ENCODE data around the gene FMN1. TPM values are rescaled to one million over a fixed set of nuclear protein-coding genes. Genes with fewer than 3 reads are reported as not detected.

Gene FMN1
- total RNA-seq, 4 donors from 2014 or later = 32.6 to 102 (median 63.0) TPM

- no peak for DNase-seq
- intact Hi-C loops (cut with DNase I; ENCODE audit: low total_unique reads) (no loop called here), in situ Hi-C loops (cut with MboI; ENCODE audit: low pct_ligation_motif_present in 1 of 4, low pct_unique_long_range_greater_than_20kb in 1 of 4, low sequenced_read_pairs in 3 of 4) (no loop called here)
- Histone ChIP-seq H3K27me3 (no peaks in the 10 kb centered on the region), H3K4me3 (no peak overlapping the region), H3K27ac (no peak overlapping the region), H3K9me3 (no peaks in the 10 kb centered on the region), H3K4me1 (no peaks in the 10 kb centered on the region), H3K36me3 (no peaks in the 10 kb centered on the region)
- 88 to 95% methylated on average over 2 of the region's 2 CpGs for whole genome bisulfite sequencing, 2 donors (ENCODE audit: low coverage in 1 of 2)
- TF ChIP-seq POLR2A (IDR thresholded peaks at IDR 0.05) = no peak
- TF ChIP-seq POLR2AphosphoS5 (IDR thresholded peaks at IDR 0.05) = no peak
- TF ChIP-seq EP300 (IDR thresholded peaks at IDR 0.05; ENCODE audit: low read depth) = no peak
- no peak for TF ChIP-seq CTCF (IDR thresholded peaks at IDR 0.05)
Measured at GRCh38 chr15:33048255-33048654, 146.3 kb downstream of the FMN1 start.

- intact Hi-C loops (cut with DNase I; ENCODE audit: low total_unique reads) (no loop called here), in situ Hi-C loops (cut with MboI; ENCODE audit: low pct_ligation_motif_present in 1 of 4, low pct_unique_long_range_greater_than_20kb in 1 of 4, low sequenced_read_pairs in 3 of 4) (no loop called here)
Measured at GRCh38 chr15:33047077-33047476, 147.4 kb downstream of the FMN1 start.

GRCh38 chr15:33046329-33046728 lies 148.2 kb downstream of the FMN1 start:
- Histone ChIP-seq H3K27me3 (no peaks in the 10 kb centered on the region), H3K36me3 (no peaks in the 10 kb centered on the region), H3K27ac (no peak overlapping the region), H3K4me3 (no peak overlapping the region), H3K4me1 (no peaks in the 10 kb centered on the region), H3K9me3 (no peaks in the 10 kb centered on the region)
- TF ChIP-seq EP300 (IDR thresholded peaks at IDR 0.05; ENCODE audit: low read depth) (no peak), CTCF (IDR thresholded peaks at IDR 0.05) (no peak), POLR2A (IDR thresholded peaks at IDR 0.05) (no peak), POLR2AphosphoS5 (IDR thresholded peaks at IDR 0.05) (no peak)
- WGBS, 2 donors (ENCODE audit: low coverage in 1 of 2) = 81 to 83% methylated on average over 2 of the region's 2 CpGs
- intact Hi-C loops (cut with DNase I; ENCODE audit: low total_unique reads) (no loop called here), in situ Hi-C loops (cut with MboI; ENCODE audit: low pct_ligation_motif_present in 1 of 4, low pct_unique_long_range_greater_than_20kb in 1 of 4, low sequenced_read_pairs in 3 of 4) (no loop called here)
- DNase-seq = no peak

More at GRCh38 chr15:33047077-33047476, 147.4 kb downstream of the FMN1 start:
- Histone ChIP-seq H3K36me3 (no peaks in the 10 kb centered on the region), H3K27ac (no peak overlapping the region), H3K27me3 (no peaks in the 10 kb centered on the region), H3K4me3 (no peak overlapping the region), H3K4me1 (no peaks in the 10 kb centered on the region), H3K9me3 (no peaks in the 10 kb centered on the region)
- WGBS, 2 donors (ENCODE audit: low coverage in 1 of 2) = 61 to 70% methylated on average over 2 of the region's 2 CpGs
- no peak for TF ChIP-seq CTCF (IDR thresholded peaks at IDR 0.05)
- TF ChIP-seq POLR2AphosphoS5 (IDR thresholded peaks at IDR 0.05) = no peak
- no peak for TF ChIP-seq EP300 (IDR thresholded peaks at IDR 0.05; ENCODE audit: low read depth)
- TF ChIP-seq POLR2A (IDR thresholded peaks at IDR 0.05) = no peak
- DNase-seq = no peak

- Histone ChIP-seq H3K4me3 (no peak overlapping the region), H3K27ac (no peak overlapping the region), H3K27me3 (no peaks in the 10 kb centered on the region), H3K36me3 (no peaks in the 10 kb centered on the region), H3K4me1 (no peaks in the 10 kb centered on the region), H3K9me3 (no peaks in the 10 kb centered on the region)
- in situ Hi-C loops (cut with MboI; ENCODE audit: low pct_ligation_motif_present in 1 of 4, low pct_unique_long_range_greater_than_20kb in 1 of 4, low sequenced_read_pairs in 3 of 4) (no loop called here), intact Hi-C loops (cut with DNase I; ENCODE audit: low total_unique reads) (no loop called here)
- WGBS, 2 donors (ENCODE audit: low coverage in 1 of 2) = 43 to 73% methylated on average over 1 to 6 of the region's 8 CpGs
- DNase-seq = no peak
- no peak for TF ChIP-seq POLR2AphosphoS5 (IDR thresholded peaks at IDR 0.05)
Measured at GRCh38 chr15:33045066-33045810, 149.3 kb downstream of the FMN1 start.

GRCh38 chr15:33044598-33044997 lies 149.9 kb downstream of the FMN1 start:
- intact Hi-C loops (cut with DNase I; ENCODE audit: low total_unique reads) = no loop called here
- in situ Hi-C loops (cut with MboI; ENCODE audit: low pct_ligation_motif_present in 1 of 4, low pct_unique_long_range_greater_than_20kb in 1 of 4, low sequenced_read_pairs in 3 of 4) = no loop called here
- TF ChIP-seq POLR2A (IDR thresholded peaks at IDR 0.05) = no peak
- no peak for TF ChIP-seq POLR2AphosphoS5 (IDR thresholded peaks at IDR 0.05)
- TF ChIP-seq EP300 (IDR thresholded peaks at IDR 0.05; ENCODE audit: low read depth) = no peak
- TF ChIP-seq CTCF (IDR thresholded peaks at IDR 0.05) = no peak
- H3K4me3 ChIP-seq = no peak overlapping the region
- WGBS, 2 donors (ENCODE audit: low coverage in 1 of 2) = 82% methylated on average over 1 of the region's 1 CpG; no CpG with 5 or more reads in 1 of the 2 donors
- H3K27me3 ChIP-seq = no peaks in the 10 kb centered on the region
- no peak overlapping the region for H3K27ac ChIP-seq
- no peaks in the 10 kb centered on the region for H3K9me3 ChIP-seq
- no peaks in the 10 kb centered on the region for H3K4me1 ChIP-seq
- no peak for DNase-seq
- H3K36me3 ChIP-seq = no peaks in the 10 kb centered on the region

Data from transverse colon (tissue), 4 donors.